Activated naive CD4-positive, alpha-beta T cell treated with anti-CD3 and anti-CD28 coated beads, Interleukin-2, amount 50 U/mL, for 72 hours (primary cell): ENCODE data around the gene GID4. TPM values are rescaled to one million over a fixed set of nuclear protein-coding genes. Genes with fewer than 3 reads are reported as not detected.

ENCODE experiments used
- ATAC-seq, 2 donors: fragments of 150-1000 bp; cut with Tn5 transposase; 2 replicates each; pipeline ENCODE4 v1.10.0; 2021; ENCODE audit warnings: mild to moderate bottlenecking in 2 of 2, moderate library complexity in 2 of 2
- DNase-seq, 2 donors: peaks; one replicate each; pipeline ENCODE4 v3.0.0; 2021 to 2022; ENCODE audit warnings: low spot score in 2 of 2
- H3K27ac Mint-ChIP-seq, 2 donors: one replicate each; pipeline ENCODE4 v1.8.0; 2022; ENCODE audit warnings: mild to moderate bottlenecking in 2 of 2, mixed read lengths in 2 of 2
- H3K36me3 Mint-ChIP-seq, 2 donors: one replicate each; pipeline ENCODE4 v1.8.0; 2022; ENCODE audit warnings: mixed read lengths in 2 of 2
- H3K9me3 Mint-ChIP-seq, 2 donors: one replicate each; pipeline ENCODE4 v1.8.0; 2022; ENCODE audit warnings: mixed read lengths in 2 of 2
- total RNA-seq, 2 donors: library from RNA; stranded (reverse); gene quantifications; one replicate each; pipeline ENCODE4 v1.2.3, GENCODE V29; 2022

Gene GID4
- total RNA-seq, 2 donors from 2014 or later: 5.8 to 8.1 TPM

GRCh38 chr17:18105027-18105426 lies 65.8 kb downstream of the GID4 start:
- no peak for DNase-seq
- peak overlapping the region in 1 of 2 donors; percentile 60 for H3K27ac Mint-ChIP-seq
- H3K9me3 Mint-ChIP-seq: no peaks in the 10 kb centered on the region
- H3K36me3 Mint-ChIP-seq: no peaks in the 10 kb centered on the region
- no peak for ATAC-seq

GRCh38 chr17:18105595-18105994 lies 66.4 kb downstream of the GID4 start:
- ATAC-seq: no peak
- DNase-seq: no peak
- no peaks in the 10 kb centered on the region for H3K36me3 Mint-ChIP-seq
- H3K27ac Mint-ChIP-seq: no peak overlapping the region
- H3K9me3 Mint-ChIP-seq: no peaks in the 10 kb centered on the region

- Mint-ChIP-seq H3K27ac (no peak overlapping the region), H3K36me3 (no peaks in the 10 kb centered on the region), H3K9me3 (no peaks in the 10 kb centered on the region)
- ATAC-seq: no peak
- no peak for DNase-seq
Measured at GRCh38 chr17:18106211-18106610, 67.0 kb downstream of the GID4 start.

- ATAC-seq (no peak), DNase-seq (no peak)
- no peaks in the 10 kb centered on the region for H3K9me3 Mint-ChIP-seq
- peak overlapping the region in 1 of 2 donors; percentile 64 for H3K27ac Mint-ChIP-seq
- H3K36me3 Mint-ChIP-seq: no peaks in the 10 kb centered on the region
Measured at GRCh38 chr17:18107061-18107790, 68.0 kb downstream of the GID4 start.

GRCh38 chr17:18107971-18108370 lies 68.8 kb downstream of the GID4 start:
- peak overlapping the region; percentile 29 to 48 for H3K27ac Mint-ChIP-seq
- DNase-seq (no peak), ATAC-seq (no peak)
- H3K36me3 Mint-ChIP-seq: no peaks in the 10 kb centered on the region
- H3K9me3 Mint-ChIP-seq: no peaks in the 10 kb centered on the region

- Mint-ChIP-seq H3K36me3 (no peaks in the 10 kb centered on the region), H3K9me3 (no peaks in the 10 kb centered on the region), H3K27ac (peak within 1 kb of the TSS; percentile 29 to 48)
- DNase-seq: no peak
- no peak for ATAC-seq
Measured at GRCh38 chr17:18108401-18109312, 69.4 kb downstream of the GID4 start, which contains the start of gene MYO15A. TSS of gene MYO15A (plus strand) at chr17:18108756. CDS start at chr17:18118801, 10,045 bp downstream.

- H3K36me3 Mint-ChIP-seq: no peaks in the 10 kb centered on the region
- DNase-seq (no peak), ATAC-seq (no peak)
- H3K9me3 Mint-ChIP-seq: no peaks in the 10 kb centered on the region
- peak overlapping the region in 1 of 2 donors; percentile 16 for H3K27ac Mint-ChIP-seq
Measured at GRCh38 chr17:18109935-18110485, 70.8 kb downstream of the GID4 start.

DNA sequence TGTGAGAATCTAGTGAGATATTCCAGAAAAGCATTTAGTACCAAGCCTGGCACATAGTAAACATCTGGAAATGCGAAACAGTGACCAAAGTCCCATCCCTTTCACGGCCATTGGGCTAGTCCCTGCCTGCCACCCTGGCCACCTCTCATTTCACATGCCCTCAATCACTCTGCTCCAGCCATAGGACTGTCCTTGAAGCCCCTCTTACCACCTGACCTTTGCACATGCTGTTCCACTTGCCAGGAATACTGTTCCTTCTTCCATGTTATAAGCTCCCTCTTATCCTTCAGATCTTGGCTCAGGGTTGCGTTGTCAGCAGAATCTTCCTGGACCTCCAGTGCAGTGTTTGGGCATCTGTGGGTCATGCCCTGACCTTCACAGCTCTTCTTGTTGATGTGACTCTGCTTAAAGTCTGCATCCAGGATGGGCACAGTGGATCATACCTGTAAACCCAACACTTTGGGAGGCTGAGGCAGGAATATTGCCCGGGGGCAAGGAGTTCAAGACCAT lies 71.5 kb downstream of the GID4 start:
- Mint-ChIP-seq H3K27ac (no peak overlapping the region), H3K9me3 (no peaks in the 10 kb centered on the region), H3K36me3 (no peaks in the 10 kb centered on the region)
- ATAC-seq (no peak), DNase-seq (no peak)

- Mint-ChIP-seq H3K27ac (no peak overlapping the region), H3K9me3 (no peaks in the 10 kb centered on the region), H3K36me3 (no peaks in the 10 kb centered on the region)
- ATAC-seq: no peak
- DNase-seq: no peak
Measured at GRCh38 chr17:18111330-18111971, 72.2 kb downstream of the GID4 start.

DNA sequence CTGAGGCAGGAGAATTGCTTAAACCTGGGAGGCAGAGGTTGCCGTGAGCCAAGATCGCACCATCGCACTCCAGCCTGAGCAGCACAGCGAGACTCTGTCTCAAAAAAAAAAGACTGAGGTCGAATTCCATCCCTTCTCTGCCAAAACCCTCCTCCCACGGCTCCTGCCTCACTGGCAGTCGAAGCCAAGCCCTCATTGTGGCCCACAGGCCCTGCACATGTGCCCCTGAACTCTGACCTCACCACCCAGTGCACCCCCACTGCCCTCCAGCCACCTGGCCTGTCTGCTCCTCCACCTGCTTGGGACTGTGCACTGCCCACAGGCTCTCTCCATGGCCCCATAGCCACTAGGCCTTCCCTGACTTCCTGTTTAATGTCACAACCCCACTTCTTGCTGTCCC lies 76.3 kb downstream of the GID4 start:
- ATAC-seq (no peak), DNase-seq (no peak)
- Mint-ChIP-seq H3K27ac (no peak overlapping the region), H3K9me3 (peaks cover 3 to 4% of the 10 kb centered on the region in 2 donors), H3K36me3 (no peaks in the 10 kb centered on the region)

DNA sequence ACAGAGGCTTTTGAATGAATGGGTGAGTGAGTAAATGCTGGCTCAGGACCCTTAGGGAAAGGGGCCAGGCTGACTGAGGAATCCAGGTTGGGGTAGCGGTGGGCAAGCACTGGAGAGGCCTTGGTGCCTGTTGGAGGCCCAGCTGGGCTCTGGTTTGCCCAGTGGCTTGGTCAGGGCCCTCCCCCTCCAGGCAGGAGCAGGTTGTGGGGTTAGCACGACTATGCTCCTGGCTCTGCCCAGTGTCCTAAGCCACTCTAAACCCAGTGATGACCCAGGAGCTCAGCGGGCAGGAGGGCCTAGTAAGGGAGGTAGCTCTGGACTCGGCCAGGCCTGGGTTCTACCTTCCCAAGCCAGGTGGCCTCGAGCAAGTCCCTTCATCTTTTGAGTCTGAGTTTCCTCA lies 76.9 kb downstream of the GID4 start:
- no peak overlapping the region for H3K27ac Mint-ChIP-seq
- ATAC-seq: no peak
- H3K36me3 Mint-ChIP-seq: no peaks in the 10 kb centered on the region
- DNase-seq: no peak
- peaks cover 3 to 4% of the 10 kb centered on the region in 2 donors for H3K9me3 Mint-ChIP-seq

DNA sequence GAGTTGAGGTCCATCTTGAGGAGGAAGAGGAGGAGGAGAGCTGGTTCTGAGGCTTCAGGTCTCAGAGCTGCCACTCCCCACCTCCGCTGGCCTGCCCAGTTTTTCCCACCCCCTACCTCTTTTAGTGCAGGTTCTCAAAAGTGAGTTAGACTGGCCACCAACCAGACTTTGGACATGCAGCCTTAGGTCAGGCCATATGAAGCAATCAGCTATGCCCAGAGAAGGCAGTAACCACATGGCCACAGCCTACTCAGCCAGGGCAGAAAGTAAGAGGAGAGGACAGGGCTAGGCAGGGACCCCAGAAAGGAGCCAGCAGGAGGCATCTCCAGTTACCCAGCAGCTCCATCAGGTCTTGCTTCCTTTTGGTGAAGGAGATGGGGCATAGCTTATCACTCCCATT lies 78.3 kb downstream of the GID4 start:
- H3K36me3 Mint-ChIP-seq: no peaks in the 10 kb centered on the region
- no peak for ATAC-seq
- no peak for DNase-seq
- peaks cover 3 to 4% of the 10 kb centered on the region in 2 donors for H3K9me3 Mint-ChIP-seq
- H3K27ac Mint-ChIP-seq: no peak overlapping the region

Other genes starting within 250 kb of the GID4 start
- 100 to 1,000 TPM in 1 of 2 donors, 10 to 100 TPM in 1; 67.2 to 103 TPM for gene SREBF1, start 202.4 kb upstream of the GID4 start, total RNA-seq
- gene TOM1L2, start 67.0 kb upstream of the GID4 start, total RNA-seq: 10 to 100 TPM; 16.3 to 19.8 TPM
- gene DRC3, start 66.5 kb upstream of the GID4 start, total RNA-seq: under 1 TPM; 0.05 to 0.12 TPM
- gene ATPAF2, start 240 bp upstream of the GID4 start, total RNA-seq: 10 to 100 TPM; 32.2 to 35.0 TPM
- 10 to 100 TPM; 41.3 to 49.2 TPM for gene DRG2, start 48.5 kb downstream of the GID4 start, total RNA-seq
- gene MYO15A, start 69.3 kb downstream of the GID4 start, total RNA-seq: 1 to 10 TPM; 1.0 to 1.2 TPM
- 100 to 1,000 TPM in 1 of 2 donors, 10 to 100 TPM in 1; 79.5 to 176 TPM for gene ALKBH5, start 144.4 kb downstream of the GID4 start, total RNA-seq
- gene LLGL1, start 186.2 kb downstream of the GID4 start, total RNA-seq: 10 to 100 TPM; 14.5 to 15.0 TPM
- gene FLII, start 219.3 kb downstream of the GID4 start, total RNA-seq: 100 to 1,000 TPM; 267 to 273 TPM
- gene MIEF2, start 221.3 kb downstream of the GID4 start, total RNA-seq: 10 to 100 TPM in 1 of 2 donors, 1 to 10 TPM in 1; 7.4 to 15.5 TPM